Body of pancreas (tissue), 4 donors: ENCODE data around the gene SLC9A7. TPM values are rescaled to one million over a fixed set of nuclear protein-coding genes. Genes with fewer than 3 reads are reported as not detected.

Experiments used
- ATAC-seq: fragments of 150-250 bp; one replicate; pipeline ENCODE4 v1.9.1; 2016
- DNase-seq, 4 donors: peaks; one replicate each; pipeline ENCODE4 v3.0.0-alpha.2; 2019
- H3K27ac ChIP-seq, 4 donors: fragments of 200-600 bp; sonication (generic); 1 replicate in 3 of 4; 2 replicates in 1 of 4; pipeline versions ENCODE4 v1.5.1 to v1.6.1; 2016 to 2019; ENCODE audit warnings: mild to moderate bottlenecking in 1 of 4, mixed read lengths in 1 of 4, moderate library complexity in 1 of 4
- H3K27me3 ChIP-seq, 2 donors: fragments of 200-600 bp; sonication (generic); one replicate each; pipeline ENCODE4 v1.6.0; 2016; ENCODE audit warnings: mild to moderate bottlenecking in 1 of 2
- H3K36me3 ChIP-seq, 2 donors: fragments of 200-600 bp; sonication (generic); replicated peaks in 1 of 2; 2 replicates each; pipeline ENCODE4 v1.5.1; 2016; ENCODE audit warnings: low read depth in 2 of 2; ENCODE audit not compliant: insufficient read depth in 1 of 2
- H3K4me1 ChIP-seq: fragments of 200-600 bp; sonication (generic); one replicate; pipeline ENCODE4 v1.6.0; 2016
- H3K4me3 ChIP-seq, 2 donors: fragments of 200-600 bp; sonication (generic); 1 replicate in 1 of 2; 2 replicates in 1 of 2; pipeline ENCODE4 v1.5.1; 2016 to 2019
- H3K9me3 ChIP-seq, 3 donors: fragments of 200-600 bp; sonication (generic); 1 replicate in 2 of 3; 2 replicates in 1 of 3; pipeline ENCODE4 v1.5.1; 2016
- CTCF ChIP-seq, 7 experiments: fragments of 450-650 bp in 4 of 7; fragments of 200-600 bp in 3 of 7; sonication (generic) in 3 of 7; IDR thresholded peaks; one replicate each; pipeline ENCODE4 v1.5.1; 2016 to 2019; ENCODE audit warnings: antibody characterized with exemption in 7 of 7
- POLR2A ChIP-seq, 3 donors: fragments of 450-650 bp; IDR thresholded peaks; one replicate each; pipeline ENCODE4 v1.6.1; 2016; ENCODE audit warnings: antibody characterized with exemption in 3 of 3, mild to moderate bottlenecking in 2 of 3
- WGBS, 2 donors: methylation state at CpG; one replicate each; pipeline ENCODE4 v1.1.5; 2017; 5-methylcytosine and 5-hydroxymethylcytosine counted together
- intact Hi-C: fragments of 100-400 bp; cut with DNase I; formaldehyde crosslinking; loops from one replicate; pipeline ENCODE4 v1.15.1; 2023
- total RNA-seq, 2 donors: library from RNA; depleted of rRNA; stranded (reverse); fragments of >200 nt; gene quantifications; one replicate each; pipeline ENCODE4 v1.1.0, GENCODE V29; 2016

The SLC9A7 gene
- total RNA-seq, 2 donors from 2014 or later = 6.2 to 7.6 TPM

GRCh38 chrX:46670316-46670715, 88.6 kb downstream of the SLC9A7 start:
- no peak overlapping the region for H3K27ac ChIP-seq
- H3K36me3 ChIP-seq = no peaks in the 10 kb centered on the region
- TF ChIP-seq POLR2A (IDR thresholded peaks at IDR 0.05) = no peak
- no peak for TF ChIP-seq CTCF (IDR thresholded peaks at IDR 0.05)
- no peaks in the 10 kb centered on the region for H3K9me3 ChIP-seq
- ATAC-seq (no peak), DNase-seq (no peak)
- WGBS, 2 donors = 91 to 100% methylated on average over 3 of the region's 3 CpGs
- no peaks in the 10 kb centered on the region for H3K4me1 ChIP-seq
- H3K4me3 ChIP-seq = no peak overlapping the region
- intact Hi-C loops = no loop called here
- no peaks in the 10 kb centered on the region for H3K27me3 ChIP-seq

GRCh38 chrX:46666831-46667230, 92.1 kb downstream of the SLC9A7 start:
- TF ChIP-seq CTCF (IDR thresholded peaks at IDR 0.05) (no peak), POLR2A (IDR thresholded peaks at IDR 0.05) (no peak)
- Histone ChIP-seq H3K4me1 (no peaks in the 10 kb centered on the region), H3K4me3 (no peak overlapping the region), H3K27ac (no peak overlapping the region), H3K9me3 (no peaks in the 10 kb centered on the region), H3K36me3 (no peaks in the 10 kb centered on the region), H3K27me3 (no peaks in the 10 kb centered on the region)
- ATAC-seq (no peak), DNase-seq (no peak)
- intact Hi-C loops = no loop called here
- 78 to 89% methylated on average over 2 of the region's 2 CpGs for WGBS, 2 donors

GRCh38 chrX:46665232-46666152, 93.4 kb downstream of the SLC9A7 start:
- Histone ChIP-seq H3K27ac (no peak overlapping the region), H3K4me3 (no peak overlapping the region), H3K9me3 (no peaks in the 10 kb centered on the region), H3K27me3 (no peaks in the 10 kb centered on the region), H3K36me3 (no peaks in the 10 kb centered on the region), H3K4me1 (no peaks in the 10 kb centered on the region)
- DNase-seq = no peak
- ATAC-seq = no peak
- intact Hi-C loops = no loop called here
- WGBS, 2 donors = 74 to 81% methylated on average over 3 of the region's 3 CpGs
- no peak for TF ChIP-seq CTCF (IDR thresholded peaks at IDR 0.05)

GRCh38 chrX:46662188-46662958, 96.5 kb downstream of the SLC9A7 start:
- ATAC-seq (no peak), DNase-seq (no peak)
- TF ChIP-seq POLR2A (IDR thresholded peaks at IDR 0.05) = no peak
- TF ChIP-seq CTCF (IDR thresholded peaks at IDR 0.05) = no peak
- Histone ChIP-seq H3K27ac (no peak overlapping the region), H3K36me3 (no peaks in the 10 kb centered on the region), H3K27me3 (no peaks in the 10 kb centered on the region), H3K4me3 (no peak overlapping the region), H3K4me1 (no peaks in the 10 kb centered on the region), H3K9me3 (no peaks in the 10 kb centered on the region)
- intact Hi-C loops = no loop called here
- 89 to 91% methylated on average over 10 of the region's 10 CpGs for WGBS, 2 donors
